Activated T-helper 9 cell treated with anti-CD3 and anti-CD28 coated beads, Interleukin-2, amount 50 U/mL, for 16 hours (primary cell): Measurements from ENCODE around the gene HOXA13.

Source experiments
- DNase-seq: peaks from one replicate; pipeline ENCODE4 v3.0.0-alpha.2; 2020; ENCODE audit warnings: low read depth

HOXA13 gene

DNA sequence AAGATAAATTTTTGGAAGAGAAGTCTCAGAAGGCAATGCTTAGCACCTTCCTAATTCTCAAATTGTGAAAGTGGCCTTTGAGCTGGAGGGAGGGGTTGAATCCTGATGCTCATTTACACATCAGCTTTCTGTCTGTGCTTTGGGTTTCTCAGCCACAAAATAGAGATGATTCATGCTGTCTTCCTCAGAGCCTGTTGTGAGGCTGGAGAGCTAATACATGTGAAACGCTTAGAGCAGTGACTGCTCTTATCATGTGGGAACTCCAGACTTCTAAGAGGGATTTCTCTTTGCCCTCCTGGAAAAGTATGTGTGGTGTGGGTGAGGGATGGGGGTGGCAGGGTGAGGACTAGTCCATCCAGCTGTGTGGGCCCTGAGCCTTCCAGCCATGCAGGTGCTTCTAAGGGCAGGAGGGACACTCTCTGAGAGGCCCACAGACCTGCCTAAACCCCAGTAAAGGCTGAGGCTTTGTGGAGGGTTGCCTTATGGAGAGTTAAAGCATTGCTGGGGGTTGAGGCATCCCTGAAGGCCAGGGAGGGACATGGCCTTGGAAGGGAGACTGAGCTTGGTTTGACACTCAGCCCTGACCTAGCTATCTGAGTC is 37.9 kb upstream of the HOXA13 start:
- DNase-seq: no peak

DNA sequence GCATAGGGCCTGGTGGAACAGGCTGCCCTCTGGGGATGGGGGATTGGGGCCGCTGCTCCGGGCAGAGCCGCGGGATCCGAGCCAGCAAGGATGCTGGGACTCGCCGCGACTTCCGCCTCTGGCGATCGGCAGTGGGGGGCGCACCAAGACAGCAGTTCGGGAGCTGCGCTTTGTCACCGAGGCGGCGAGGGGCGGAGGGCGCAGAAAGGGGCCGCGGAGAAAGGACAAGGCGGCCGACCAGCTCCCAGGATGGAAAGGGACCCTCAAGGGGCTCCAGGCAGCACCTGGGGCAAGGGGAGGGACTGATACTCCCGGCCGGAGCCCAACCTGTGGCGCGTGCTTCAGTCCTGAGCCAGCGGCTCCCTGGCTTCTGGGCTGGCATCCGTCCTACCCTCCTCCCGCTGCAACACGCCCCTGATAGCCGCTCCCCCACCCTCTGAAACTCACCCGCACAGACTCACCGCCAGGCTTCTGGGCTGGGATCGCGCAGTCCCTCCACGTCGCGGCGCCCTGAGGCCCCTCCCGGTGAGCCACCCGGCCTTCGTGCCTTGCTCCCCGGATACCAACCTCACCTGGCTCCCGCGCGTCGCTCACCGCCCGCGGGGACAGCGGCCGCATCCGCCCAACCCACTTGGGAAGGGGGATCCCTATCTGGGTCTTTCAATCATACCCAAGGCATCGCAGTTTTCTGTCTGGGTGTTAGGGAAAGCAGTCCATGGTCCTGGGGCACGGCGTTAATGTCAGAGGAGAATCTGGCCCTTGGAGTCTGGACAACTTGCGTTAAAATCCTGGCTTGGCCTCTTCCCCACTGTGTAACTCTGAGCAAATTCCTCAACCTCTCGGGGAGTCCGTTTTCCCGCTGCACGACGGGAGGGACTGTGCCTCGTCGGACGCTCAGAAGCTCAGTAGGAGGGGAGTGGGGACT is 35.8 kb upstream of the HOXA13 start:
- DNase-seq: no peak

DNA sequence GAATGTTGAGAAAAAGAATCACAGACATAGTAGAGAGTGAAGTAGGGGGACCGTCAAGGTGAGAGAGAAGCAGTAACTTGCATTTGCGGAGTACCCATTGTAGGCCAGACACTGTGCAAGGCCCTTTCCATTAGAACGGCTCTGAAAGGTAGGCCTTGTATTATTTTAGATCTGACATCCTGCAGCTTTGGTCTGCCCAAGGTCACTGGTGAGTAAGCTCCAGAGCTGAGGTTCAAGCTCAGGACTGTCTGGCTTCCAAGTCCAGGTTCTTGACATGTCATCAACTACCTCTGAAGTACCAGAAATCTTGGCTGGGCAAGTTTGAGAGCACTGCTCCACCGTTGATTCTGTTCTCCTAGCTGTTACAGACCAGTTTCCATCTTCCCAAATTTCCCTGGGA is 29.6 kb upstream of the HOXA13 start:
- no peak for DNase-seq

DNA sequence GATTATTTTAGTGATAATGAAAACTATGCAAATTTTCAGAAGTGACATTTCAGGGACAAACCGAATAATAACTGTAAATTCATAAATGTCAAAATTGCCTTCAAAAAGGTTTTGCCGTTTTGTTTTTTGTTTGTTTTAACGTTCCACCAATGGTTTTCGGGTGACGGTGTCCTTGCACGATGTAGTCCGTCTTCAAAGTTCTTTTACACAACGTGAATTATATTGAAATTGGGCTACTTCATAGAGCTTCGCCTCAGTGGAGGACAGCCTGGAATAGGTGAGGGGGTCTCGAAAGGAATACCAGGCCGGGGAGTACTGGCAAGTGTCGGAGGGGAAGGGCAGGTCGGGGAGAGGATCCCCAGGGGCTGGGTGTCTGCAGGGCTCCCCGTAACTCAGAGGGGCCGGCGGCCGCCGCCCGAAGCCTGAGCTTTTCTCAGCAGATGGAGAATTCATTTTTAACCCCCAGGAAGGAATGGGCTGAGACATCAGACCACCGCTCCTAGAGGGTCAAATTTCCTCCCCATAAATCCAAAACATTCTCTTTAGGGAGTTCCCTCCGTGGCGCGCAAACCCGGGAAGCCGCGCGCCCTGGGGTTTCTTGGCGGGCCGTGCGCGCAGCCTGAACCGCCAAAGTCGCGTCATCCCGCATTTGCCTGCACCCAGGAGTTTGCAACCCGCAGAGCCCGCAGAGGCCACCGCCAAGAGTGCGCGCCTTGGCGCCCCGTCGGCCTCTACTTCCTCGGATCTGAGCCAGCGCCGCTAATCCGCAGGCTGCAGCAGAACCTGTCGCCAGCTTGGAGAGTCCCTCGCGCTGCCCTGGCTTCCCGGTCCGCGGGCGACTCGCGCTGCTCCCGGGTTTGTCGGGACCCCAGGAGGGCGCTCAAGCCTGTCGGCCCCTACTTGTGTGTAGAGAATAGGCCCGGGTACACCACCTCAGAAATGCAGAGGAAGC is 25.4 kb upstream of the HOXA13 start:
- no peak for DNase-seq

DNA sequence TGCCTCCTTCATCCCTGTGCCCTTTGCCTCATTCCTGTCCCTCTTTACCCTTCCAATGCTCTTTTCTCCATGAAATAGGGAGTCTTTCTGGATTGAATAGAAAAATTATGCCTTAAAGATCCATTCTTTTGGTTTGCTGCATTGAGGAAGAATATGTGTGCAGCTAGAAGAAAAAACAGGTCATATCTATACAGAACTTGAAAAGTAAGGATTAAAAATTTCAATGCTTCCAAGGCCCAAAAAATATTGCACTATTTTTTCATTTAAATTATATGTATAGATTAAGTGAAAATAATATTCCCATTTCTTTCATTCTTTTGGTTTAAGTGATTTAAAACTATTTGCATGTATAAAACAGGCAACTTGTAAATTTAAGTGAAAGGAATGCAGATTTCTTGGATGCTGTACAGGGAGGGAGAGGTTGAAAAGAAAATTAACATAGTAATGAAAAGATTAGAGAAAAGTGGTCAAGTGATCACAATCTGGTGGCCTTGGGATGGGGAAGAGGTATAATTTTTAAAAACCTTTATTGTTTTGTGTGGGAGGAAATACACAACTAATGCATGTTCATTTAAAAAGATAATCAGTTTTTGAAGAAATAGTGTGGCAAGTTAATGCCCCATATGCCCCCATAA is 24.2 kb upstream of the HOXA13 start:
- DNase-seq: no peak

DNA sequence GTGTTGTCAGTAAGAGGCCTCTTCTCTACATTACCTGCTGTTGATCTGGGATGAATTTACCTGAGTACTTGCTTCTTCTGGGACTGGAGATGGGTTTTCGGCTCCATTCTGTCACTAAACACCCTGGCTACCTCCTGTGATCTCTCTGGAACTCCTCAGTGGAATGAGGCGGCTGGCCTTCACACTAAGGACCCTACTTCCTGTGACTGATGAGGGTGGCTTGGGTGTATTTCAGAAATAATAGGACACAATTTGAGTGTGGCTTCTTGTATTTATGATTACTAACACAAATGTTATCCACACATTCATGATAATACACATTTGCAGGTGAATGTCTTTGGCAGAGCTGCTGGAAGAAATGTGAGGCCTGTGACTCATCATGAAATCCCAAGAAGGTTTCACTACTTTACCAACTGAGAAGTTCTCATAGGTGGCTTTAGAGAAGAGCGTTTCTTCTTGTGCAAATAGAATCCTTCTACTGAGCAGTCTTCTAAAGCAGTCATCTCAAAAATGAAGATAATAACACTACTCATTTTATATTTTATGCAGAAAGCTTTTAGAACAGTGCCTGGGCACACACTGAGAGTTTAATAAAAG is 21.4 kb upstream of the HOXA13 start:
- DNase-seq: no peak

DNA sequence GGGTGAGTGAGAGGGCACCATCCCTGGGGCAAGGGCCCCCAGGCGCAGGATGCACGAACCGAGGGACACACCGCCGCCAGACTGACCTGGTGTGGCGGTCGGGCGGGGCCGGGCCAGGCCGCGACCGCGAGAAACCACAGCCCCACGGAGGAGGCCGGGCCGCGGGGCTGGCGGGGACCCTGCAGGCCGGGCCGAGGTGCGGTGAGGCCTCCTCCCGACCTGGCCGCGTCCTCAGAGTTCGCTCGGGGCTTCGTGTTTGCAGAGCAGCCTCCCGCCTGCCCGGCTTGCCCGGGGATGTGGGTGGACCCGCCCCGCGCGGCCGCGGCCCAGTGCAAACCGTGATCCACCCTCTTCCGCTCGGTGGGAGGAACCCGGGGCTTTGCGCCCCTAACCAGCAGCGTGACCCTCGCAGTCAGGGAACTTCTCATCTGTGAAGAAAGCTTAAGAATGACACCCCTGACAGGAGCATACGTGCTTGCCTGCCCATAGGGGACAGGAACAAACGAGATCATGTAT is 20.6 kb upstream of the HOXA13 start:
- DNase-seq: no peak

DNA sequence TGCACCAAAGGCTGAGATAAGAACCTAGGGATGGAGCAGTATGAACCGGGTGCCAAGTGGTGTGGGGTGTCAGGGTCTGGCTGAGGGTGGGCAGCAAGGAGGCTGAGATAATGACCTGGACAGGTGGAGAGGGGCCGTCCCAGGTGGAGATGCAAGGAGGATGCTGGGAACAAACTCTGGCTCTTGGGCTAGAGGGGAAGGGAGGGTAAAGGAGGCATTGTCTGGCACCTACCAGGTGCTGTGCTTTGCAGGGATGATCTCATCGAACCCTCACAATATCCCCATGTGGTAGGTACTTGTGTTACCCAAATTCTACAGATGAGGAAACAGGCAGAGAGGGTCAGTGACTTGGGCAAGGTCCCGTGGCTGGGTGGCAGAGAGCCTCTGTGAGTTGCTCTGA is 19.9 kb upstream of the HOXA13 start:
- no peak for DNase-seq

DNA sequence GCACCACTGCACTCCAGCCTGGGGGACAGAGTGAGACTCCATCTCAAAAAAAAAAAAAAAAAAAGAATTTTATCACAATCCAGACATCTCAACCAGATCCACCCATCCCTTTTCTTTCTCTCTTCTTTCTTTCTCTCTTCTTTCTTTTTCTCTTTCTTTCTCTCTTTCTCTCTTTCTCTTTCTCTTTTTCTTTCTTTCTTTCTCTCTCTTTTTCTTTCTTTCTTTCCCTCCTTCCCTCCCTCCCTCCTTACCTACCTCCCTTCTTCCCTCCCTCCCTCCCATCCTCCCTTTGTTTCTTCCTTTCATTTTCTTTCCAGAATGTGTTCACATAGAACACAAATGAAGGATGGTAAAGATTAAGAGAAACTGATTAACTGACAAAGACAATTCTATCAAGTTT is 18.1 kb upstream of the HOXA13 start:
- DNase-seq: no peak

DNA sequence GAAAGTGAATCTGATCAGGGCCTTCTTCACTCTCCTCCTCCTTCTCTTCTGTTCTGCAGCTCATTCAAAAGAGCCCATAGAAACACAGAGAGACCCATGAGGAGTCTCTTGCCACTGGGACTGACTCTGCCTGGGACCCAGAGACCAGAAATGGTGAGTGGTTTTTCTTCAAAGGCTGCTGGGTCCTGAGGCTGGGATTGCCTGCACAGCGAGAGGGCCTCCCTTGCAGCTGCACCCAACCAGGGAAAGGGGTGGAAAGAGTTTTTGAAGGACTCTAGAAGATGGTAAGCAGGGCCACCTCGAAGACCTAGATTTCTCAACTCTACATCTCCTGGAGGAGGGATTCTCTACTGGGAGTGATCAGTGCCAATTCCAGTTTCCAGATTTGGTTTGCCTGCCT is 15.5 kb upstream of the HOXA13 start:
- DNase-seq: no peak

DNA sequence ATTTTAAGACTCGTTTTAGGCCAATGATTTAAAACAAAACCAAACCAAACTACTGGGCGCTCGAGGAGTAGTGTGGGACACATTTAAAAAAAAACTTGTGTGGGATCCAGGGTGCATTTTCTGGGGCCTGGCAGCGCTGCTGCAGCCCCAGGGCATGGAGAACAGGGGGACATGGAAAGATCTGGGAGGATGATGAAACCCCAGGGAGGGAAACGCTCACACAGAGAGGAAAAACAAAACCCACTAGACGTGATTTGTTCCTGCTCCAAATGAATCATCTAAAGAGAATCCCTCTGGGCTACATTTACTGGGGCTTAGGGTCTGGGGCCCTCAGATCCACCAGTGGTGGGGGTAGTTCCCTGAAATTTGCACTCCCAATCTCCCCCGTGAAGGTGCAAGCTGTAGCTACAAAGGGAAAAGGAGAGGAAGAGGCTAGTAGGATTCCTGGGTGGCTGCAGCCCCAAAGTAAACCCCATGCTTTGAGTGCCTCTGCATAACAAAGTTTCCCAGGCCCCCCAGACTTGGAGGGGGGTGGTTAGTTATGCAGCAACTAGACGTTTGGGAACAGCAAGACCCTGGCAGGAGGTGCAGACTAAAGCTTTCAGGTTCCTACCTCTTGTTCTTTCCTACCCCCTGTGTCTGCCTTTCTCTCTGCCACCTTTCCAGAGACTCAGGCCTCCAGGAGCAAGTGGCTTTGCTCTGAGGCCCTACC is 14.5 kb upstream of the HOXA13 start:
- no peak for DNase-seq

DNA sequence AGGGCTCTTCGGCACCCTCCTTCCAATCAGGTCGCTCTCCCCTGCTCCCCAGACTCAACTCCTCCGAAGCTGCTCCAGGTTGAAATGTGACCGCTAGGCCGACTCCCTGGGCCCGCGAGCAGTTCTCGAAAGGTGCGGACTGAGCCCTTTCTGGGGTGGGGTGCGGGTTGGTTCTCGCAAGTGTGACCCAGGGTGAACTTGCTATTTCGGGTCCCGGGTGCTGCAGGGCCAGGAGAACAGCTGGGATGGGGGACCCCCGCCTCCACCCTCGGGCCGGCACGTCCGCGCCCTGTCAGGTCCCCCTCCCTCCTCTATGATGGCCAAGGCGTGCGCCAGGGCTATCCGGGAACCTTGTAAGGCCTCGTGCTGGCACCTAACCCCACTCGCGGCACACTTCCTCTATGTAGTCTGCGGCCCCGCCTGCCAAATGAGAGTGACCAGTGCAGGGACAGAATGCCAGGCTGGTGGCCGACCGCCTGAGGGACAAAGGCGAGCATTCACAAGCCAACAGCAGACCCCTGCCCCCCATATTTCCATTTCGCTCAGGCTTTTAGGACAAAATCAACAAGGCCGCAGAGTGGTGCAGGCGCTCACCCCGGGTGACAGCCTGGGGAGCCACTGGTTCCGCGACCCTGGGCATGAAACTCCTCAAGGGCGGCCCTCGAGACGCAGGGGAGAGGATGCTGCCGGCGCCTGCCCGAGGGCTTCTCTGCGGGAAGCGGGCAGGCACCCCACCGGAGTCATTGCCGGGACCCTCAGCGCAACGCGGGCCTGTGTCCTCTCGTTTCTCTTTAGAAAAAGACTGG is 13.7 kb upstream of the HOXA13 start:
- no peak for DNase-seq

DNA sequence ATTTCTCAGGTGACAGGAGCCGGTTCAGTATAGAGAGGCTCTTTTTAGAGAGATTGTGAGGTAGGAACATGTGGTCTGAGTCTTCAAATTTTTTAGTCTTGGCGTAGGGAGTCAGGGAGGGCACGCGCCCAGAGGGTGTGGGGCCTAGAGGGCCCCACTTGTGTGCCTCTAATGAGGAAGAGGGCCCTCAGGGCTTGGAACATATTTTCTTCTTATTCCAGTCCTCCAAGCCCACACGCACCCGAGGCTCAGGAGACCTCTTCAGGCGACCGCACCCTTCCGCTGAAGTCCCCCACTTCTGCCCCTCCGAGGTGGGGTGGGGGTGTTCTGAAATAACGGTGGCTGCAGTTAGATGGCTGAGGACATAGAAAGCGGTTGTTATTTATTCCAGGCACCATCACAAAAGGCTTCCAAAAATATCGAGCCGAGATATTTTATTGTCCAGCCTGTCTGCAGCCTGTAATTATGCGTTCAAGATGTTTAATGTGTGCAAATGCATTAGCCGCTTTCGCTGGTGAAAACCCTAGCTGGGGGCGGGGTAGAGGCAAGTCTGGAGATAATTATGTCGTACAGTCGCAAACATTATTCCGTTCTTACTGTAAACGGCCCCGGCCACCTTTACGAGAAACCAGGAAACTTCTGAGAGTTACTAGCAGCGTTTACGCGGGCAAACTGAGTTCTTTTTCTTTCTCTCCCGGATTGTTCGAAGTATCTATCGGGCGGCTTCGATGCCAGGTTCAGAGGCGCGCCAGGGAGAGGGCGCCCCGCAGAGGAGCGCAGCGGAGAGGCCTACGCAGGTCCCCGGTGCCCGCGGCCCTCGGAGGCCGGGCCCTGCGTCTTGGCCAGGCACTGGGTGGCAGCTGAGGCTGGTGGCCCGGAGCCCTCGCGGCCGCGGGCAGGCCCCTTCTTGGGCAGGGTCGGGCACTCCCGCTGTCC is 12.9 kb upstream of the HOXA13 start:
- DNase-seq: no peak

DNA sequence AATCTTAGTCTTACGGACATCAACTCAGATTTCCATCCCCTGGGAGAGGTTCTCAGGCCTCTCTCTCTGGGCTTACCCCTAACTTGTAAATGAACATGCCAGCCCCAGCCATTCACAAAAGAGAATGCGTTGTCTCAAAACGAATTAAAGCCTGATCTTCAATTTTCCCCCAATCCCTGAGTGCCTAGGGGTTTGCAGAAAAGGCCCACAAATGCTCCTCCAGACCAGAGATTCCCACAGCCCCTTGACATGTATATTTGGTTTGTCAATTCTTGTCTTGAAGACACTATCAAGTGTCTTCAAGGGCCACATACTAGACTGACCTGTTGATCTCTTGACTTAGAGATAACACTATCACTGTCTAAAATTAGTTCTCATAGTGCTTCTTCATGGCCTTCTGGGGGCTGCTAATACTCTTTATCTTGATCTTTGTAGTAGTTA is 11.9 kb upstream of the HOXA13 start:
- no peak for DNase-seq

DNA sequence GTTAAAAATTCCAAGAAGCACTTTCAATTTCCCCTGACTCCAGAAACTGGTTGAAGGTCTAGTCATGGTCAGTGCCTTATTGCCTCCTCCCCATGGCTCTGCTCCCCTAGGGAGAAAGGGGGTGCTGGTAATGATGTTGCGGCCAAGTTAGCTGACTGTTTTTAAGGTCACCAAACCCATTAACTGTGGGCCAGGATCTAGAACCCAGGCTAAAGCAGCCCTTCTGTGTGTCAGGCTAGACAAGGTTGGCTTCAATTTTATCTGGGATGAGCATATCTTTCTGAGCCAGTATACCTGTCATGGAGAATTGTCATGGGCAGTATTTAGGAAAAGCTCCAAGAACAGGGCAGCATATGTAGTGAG is 11.2 kb upstream of the HOXA13 start:
- no peak for DNase-seq

DNA sequence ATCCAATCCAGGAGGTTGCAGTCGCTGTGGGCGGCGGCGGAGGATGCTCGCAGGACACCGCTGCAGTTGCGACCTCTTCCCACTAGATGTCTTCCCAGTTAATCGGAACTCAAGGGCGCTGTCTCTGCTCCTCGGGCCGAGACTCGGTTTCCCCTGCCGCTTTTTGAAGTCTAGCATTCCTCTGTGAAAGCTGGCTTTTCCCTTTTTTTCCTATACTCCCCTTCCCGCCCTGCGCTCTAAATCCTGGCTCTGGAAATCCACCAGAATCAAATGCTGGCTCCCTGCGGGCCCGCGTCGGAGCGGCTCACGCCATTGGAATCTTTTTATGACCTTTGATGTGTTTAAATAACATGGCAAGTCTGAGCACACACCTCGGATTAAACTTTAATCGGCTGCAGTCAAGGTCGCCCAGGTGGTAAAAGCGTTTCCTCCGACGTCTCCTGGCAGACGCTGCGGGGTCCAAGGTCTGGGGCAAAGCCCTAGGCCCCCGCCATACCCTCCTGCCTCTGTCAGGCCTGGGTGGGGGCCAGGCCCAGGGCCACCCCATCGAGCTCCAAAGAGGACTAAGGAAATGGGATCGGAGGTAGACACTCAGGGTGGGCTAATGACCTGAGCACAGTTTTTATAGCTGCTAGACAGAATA is 10.7 kb upstream of the HOXA13 start:
- DNase-seq: no peak

DNA sequence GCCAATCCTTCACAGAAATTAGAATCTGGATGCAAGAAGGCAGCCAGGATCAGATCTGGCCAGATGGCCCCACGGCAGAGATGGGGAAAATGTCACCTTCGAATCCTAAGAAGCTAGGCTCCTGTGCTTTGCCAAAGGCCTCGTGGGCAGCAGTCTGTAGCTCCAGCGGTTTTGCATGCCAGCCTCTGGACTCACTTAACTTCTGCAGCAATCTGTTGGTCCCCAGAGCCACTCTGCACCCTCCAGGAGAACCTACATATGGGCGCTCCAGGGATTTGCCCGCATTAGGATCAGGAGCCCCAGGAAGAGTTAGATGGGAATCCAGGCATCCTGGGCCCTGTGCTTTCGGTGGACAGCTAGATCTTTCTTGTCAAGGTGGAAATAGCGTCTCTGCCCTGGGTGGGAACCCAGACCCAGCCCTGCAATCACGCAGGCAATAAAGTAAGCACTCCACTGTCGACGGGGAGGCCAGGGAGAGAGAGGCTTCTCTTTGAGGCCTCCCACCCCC is 10.1 kb upstream of the HOXA13 start:
- no peak for DNase-seq

DNA sequence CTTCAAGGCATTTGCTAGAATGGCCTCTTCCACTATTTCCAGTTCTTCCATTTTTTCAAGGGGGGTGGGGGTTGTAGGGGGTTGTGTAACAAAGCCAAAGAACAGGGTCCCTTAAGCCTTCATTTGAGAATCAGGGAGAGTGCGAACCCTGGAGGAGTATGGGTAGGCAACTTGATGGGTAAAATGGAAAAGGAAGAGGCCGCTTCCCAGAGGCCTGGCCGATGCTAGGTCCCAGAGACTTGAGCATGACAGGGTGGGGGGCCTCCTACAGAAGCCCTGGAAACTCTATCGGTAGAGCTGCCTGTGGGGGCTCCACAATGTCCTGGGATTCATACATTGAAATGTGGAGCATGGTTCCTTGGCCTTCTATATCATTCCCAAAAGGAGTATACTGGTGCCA is 9.1 kb upstream of the HOXA13 start:
- DNase-seq: no peak
